OCI-LY7 (cell line): ENCODE measurements around the gene RPA3.

Source experiments
- CTCF ChIP-seq: fragments of 200-600 bp; sonication (generic); conservative IDR thresholded peaks from 2 replicates; pipeline ENCODE4 v1.5.1; 2014; ENCODE audit warnings: mild to moderate bottlenecking, antibody characterized with exemption, low read length, moderate library complexity, mixed read lengths
- EZH2phosphoT487 ChIP-seq: fragments of 200-600 bp; sonication (generic); IDR thresholded peaks from 2 replicates; pipeline ENCODE4 v1.6.1; 2018; ENCODE audit warnings: low read depth, borderline replicate concordance, mild to moderate bottlenecking, mixed run types, antibody characterized with exemption, low read length, moderate library complexity, mixed read lengths

GRCh38 chr7:7702826-7703225, 15.6 kb downstream of the RPA3 start:
- TF ChIP-seq CTCF, result no peak
- TF ChIP-seq EZH2phosphoT487, result no peak
